GM21576 (cell line): ENCODE results near the gene SRRM2.

Experiments
- ATAC-seq: cut with Tn5 transposase; IDR thresholded peaks from one replicate; pipeline ENCODE4 v1.9.1; 2021; ENCODE audit warnings: mild to moderate bottlenecking, moderate library complexity; ENCODE audit not compliant: unreplicated experiment

The SRRM2 gene

GRCh38 chr16:2791174-2791573 lies 38.7 kb downstream of the SRRM2 start:
- no peak for ATAC-seq

- ATAC-seq = no peak
These were observed 40.5 kb downstream of the SRRM2 start for GRCh38 chr16:2792940-2793339.

GRCh38 chr16:2795395-2796143 lies 43.1 kb downstream of the SRRM2 start:
- ATAC-seq = no peak

DNA sequence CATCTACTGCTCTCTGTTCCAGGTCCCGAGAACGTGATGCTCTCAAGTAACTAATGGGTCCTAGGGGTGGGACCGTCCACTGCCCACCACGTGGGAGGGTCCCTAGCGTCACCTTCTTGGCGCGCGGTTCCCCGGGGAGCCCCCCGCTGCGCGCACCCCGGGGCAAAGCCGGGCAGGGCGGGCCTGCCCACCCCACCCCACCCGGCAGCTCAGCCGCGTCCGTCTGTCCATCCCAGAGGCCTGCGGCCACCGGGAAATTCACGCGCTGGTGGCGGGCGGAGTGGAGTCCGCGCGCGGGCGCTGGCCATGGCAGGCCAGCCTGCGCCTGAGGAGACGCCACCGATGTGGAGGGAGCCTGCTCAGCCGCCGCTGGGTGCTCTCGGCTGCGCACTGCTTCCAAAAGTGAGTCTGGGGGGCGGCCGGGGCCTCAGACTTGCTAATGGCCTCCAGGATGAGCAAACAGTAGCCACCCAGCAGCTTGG lies 46.3 kb downstream of the SRRM2 start:
- no peak for ATAC-seq

GRCh38 chr16:2799205-2799858 lies 46.9 kb downstream of the SRRM2 start:
- no peak for ATAC-seq

- no peak for ATAC-seq
These were observed 47.4 kb downstream of the SRRM2 start for GRCh38 chr16:2799859-2800226.

GRCh38 chr16:2803545-2804195 lies 51.2 kb downstream of the SRRM2 start:
- no peak for ATAC-seq

DNA sequence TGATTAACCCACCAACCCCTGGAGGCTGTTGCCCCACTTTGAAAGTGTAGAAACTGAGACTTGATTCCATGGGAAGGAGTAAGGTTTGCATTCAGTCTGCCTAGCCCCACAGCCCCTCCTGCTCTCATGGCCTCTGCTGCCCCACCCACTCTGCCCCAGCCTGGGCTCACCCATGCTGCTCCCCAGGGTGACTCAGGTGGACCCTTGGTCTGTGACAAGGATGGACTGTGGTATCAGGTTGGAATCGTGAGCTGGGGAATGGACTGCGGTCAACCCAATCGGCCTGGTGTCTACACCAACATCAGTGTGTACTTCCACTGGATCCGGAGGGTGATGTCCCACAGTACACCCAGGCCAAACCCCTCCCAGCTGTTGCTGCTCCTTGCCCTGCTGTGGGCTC lies 52.3 kb downstream of the SRRM2 start:
- ATAC-seq = no peak

- ATAC-seq = no peak
These were observed 53.8 kb downstream of the SRRM2 start for GRCh38 chr16:2806286-2806685.

- no peak for ATAC-seq
These were observed 55.7 kb downstream of the SRRM2 start for GRCh38 chr16:2808181-2808580.

DNA sequence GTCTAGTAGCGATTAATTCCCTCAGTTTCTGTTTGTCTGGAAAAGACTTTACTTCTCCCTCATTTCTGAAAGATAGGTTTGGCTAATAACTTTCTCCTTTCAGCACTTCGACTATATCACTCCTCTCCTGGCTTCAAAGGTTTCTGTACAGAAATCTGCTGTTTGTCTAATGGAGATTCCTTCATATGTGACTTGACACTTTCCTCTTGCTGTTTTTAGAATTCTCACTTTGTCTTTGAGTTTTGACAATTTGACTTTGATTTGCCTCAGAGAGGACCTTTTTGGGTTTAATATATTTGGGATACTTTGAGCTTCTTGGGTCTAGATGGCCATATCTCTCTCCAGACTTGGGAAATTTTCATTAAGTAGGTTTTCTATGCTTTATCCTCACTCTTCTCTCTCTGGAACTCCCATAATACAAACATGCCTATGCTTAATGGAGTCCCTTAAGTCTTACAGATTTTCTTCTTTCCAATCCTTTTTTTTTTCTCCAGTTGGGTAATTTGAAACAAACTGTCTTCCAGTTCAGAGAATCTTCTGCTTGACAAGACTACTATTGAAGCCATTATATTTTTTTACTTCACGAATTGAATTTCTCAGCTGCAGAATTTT lies 56.8 kb downstream of the SRRM2 start:
- no peak for ATAC-seq

GRCh38 chr16:2810651-2811050 lies 58.2 kb downstream of the SRRM2 start:
- ATAC-seq = no peak

- no peak for ATAC-seq
These were observed 59.4 kb downstream of the SRRM2 start for GRCh38 chr16:2811703-2812471.

DNA sequence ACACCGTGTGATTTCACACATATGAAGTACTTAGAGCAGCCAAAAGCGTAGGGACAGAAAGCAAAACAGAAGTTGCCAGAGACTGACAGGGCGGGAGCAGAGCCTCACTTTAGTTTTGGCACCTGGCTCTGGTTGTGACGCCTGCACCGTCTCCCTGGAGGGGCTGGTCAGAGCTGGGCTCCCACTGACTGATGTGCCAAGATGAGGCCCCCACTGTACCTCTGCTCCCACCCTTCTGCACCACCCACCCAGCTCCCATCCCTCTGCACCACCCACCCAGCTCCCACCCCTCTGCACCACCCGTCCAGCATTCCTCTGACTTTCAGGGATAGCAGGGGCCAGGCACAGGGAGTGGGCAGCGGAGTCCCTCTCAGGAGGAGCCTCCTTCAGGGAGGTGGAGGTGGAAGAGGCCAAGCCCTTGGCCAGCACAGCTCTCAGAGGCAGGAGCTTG lies 61.4 kb downstream of the SRRM2 start:
- no peak for ATAC-seq

- ATAC-seq = no peak
These were observed 62.3 kb downstream of the SRRM2 start for GRCh38 chr16:2814551-2815298.

DNA sequence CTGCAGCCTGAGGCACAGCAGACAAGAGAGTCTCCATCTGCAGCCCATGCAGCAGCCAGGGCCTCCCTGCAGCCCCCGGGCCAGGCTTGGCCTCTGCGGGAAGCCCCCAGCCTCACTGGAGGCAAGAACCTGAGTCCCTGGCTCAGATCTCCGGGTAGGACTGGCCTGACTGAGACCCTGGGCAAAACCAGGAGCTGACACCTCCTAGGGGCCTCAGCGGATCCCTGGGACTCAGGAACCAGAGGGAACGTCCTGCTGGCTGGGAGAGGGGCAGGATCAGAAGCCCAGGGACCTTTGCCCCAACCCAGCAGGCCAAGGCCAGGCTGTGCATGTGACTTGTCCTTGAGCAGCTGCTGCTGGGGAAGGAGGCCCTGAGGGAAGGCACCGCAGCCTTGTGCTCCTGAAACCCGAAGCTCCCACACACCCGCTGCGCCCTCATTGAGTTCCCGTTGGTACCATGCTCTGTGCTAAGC lies 62.9 kb downstream of the SRRM2 start:
- no peak for ATAC-seq

DNA sequence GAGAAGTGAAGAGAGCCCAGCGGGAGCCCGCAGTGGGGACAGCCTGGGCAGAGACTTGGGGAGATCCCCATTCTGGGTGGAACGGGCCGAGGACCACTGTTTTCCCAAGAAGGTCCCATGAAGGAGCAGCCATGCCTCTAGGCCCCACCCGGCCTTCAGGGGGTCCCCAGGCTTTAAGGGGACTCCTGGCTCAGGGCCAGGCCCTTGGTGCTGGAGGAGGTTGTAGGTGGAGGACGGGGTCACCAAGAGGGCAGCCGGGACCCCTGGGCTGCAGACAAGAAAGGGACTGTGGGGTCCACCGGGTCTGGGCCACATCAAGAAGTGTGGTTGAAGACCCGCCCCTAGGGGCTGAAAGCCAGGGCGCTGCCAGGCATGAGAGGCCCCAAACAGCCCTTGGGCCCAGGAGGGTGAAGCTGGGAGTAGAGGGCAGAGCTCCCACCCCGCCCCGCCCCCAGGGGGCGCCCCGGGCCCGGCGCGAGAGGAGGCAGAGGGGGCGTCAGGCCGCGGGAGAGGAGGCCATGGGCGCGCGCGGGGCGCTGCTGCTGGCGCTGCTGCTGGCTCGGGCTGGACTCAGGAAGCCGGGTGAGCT lies 64.4 kb downstream of the SRRM2 start, which contains the start of gene PRSS21:
TSS of gene PRSS21 (plus strand) at position 487 of the 589 bp plus-strand sequence. CDS start at position 519, 32 bp downstream.
- ATAC-seq = no peak

DNA sequence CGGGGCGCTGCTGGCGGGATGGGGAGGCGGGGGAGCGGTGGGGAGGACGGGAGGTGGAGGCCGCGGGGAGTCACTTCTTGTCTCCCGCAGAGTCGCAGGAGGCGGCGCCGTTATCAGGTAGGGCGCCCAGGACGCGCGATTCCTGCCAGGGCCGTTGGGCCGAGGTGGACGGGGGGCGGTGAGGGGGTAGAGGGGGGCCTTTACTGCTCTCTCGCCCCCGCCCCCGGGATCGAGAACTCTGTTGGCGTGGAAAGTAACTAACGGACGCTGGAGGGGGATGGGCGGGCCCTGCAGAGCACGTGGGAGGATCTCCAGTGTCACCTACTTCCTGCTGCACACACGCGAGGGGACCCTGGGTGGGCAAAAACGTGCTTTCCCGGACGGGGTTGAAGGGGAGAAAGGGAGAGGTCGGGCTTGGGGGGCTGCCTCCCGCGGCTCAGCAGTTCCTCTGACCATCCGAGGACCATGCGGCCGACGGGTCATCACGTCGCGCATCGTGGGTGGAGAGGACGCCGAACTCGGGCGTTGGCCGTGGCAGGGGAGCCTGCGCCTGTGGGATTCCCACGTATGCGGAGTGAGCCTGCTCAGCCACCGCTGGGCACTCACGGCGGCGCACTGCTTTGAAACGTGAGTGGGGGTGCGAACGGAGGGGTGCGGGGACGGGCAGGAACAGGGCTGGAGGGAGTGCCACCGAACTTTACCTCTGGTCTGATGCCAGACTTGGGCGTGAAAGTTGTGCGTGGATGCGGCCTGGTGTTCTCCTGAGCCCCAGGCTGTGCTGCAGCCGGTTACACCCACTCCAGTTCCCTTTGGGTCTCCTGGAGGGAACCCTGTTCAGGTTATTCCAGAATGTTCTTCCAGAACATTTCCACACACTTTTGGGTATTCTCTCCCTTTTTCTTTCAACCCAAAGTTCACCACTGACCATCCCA lies 65.2 kb downstream of the SRRM2 start:
- no peak for ATAC-seq
